Urothelium cell line (cell line): ENCODE data around the gene ACTC1.
A peak's percentile ranks its signal among the peaks of the same experiment; 100 is the strongest.
"Not testable (repeated sequence)": the region's sequence is repeated elsewhere in the genome, so short reads cannot be mapped to it uniquely, and the experiment has no call there.

Source experiments
- DNase-seq: peaks from one replicate; pipeline ENCODE4 v3.0.0; 2011; ENCODE audit warnings: low spot score, mixed read lengths
- FAIRE-seq: peaks from 2 replicates; lab custom pipeline; 2011; peaks lifted over from hg19 to GRCh38; lab: Jason Lieb, UNC

The ACTC1 gene

DNA sequence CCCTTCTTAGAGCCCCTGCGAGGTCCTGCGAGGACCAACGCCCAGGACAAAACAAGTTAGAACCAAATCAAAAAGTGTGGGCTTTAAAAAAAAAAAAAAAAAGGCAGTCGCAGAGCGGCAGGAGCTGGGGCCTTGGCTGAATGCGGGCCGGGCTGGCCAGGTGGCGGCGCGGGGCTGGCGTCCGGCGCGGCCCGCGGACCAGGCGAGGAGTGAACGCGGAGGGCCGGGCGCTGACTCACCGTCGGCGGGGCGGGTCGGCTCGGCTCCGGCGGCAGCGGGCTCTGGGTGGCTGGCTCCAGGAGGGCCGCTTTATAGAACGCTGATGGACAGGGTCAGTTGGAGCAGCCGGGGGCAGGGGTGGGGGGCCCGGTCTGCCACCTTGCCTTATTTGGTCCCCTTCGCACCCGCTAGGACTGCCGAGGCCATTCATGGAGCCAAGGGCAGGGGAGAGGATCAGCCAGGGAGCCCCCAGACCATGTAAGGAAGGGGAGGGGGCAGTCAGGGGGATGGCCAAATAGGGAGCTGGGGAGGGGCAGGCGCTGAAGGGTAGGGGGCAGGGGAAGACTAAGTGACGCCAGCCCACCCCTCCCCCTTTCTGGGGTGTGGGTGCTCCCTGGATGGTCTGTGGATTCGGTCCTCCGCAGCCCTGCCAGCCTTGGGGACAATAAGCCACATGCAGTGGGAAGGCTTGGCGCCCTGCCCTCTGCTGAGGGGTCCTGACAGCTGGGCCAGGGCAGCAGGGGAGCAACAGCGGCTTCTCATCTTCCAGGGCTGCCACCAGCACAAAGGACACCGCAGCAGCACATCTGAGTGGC, at the start of gene ACTC1:
Gene ACTC1, minus strand, starts transcription at position 283 of the 815 bp plus-strand sequence. CDS start 741 bp downstream, outside the sequence.
- no peak for FAIRE-seq
- peak; percentile 77 for DNase-seq

DNA sequence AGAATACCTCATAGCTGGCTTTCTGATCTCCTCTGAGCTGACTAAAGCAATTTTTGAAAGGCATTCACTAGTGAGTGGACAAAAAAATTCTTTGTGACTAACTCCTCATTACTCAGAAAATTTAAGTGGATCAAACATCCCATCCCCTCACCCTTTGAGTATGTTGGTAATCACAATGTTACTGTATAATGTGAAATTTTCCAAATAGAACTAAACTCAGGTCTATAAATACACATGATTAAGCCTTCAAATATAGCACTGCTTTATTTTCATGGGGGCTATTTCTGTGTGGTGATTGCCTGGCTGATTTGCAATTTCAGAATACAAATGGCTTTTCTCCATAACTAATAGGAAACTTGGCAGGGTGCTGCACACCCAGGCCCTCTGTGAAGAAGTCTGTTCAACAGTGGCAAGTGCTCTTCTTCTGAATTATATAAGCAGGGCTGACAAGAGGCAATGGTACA, 45.9 kb upstream of the ACTC1 start:
- FAIRE-seq (no peak), DNase-seq (no peak)

DNA sequence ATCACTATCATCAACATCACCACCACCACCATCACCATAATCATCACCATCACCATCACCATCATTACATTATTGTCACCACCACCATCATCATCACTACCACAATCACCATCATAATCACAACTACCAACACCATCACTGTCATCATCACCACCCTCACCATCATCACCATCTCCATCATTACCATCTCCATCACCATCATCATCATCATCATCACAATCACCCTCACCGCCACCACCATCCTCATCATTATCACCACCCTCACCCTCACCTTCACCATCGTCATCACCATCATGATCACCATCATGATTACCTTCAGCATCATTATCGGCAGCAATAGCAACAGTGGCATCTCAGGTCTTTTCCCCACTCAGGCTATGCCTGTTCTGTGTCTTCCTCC, 42.9 kb upstream of the ACTC1 start:
- DNase-seq, result no peak
- peak; percentile 69 for FAIRE-seq

DNA sequence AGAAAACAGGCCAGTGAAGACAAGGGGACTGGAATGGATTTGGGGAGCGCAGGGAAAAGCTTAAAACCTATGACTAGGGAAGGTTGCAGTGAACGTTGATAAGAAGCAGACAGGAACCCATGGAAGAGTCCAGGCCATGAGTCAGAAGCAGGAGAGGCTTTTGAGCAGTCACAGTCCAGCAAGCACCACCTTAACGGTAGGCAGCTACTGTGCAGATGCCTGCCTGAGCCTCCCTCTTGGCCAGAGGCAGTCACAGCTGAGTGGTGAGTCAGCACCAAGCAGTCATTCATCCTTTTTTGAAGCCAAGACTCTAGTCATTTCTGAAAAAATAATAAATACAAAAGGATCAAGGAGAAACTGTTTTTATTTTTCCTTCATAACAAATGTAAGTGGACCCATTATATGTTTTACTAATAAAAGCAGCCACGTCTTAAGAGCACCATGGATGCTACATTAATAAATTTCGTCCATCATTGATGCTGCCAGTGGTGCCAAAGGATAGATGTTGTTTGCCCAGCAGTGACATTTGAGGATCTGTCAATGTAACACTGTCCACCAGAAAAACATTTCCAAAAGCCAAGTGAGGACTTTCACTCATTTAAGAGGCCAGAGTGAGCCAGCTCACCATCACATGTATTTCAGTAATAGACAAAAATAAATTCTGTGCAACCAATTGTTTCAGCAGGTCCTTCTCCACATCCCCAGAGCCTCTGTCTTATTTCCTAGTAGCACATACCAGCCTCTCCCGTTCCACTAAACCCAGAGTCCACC, 42.1 kb upstream of the ACTC1 start:
- no peak for FAIRE-seq
- DNase-seq, result peak; percentile 46

DNA sequence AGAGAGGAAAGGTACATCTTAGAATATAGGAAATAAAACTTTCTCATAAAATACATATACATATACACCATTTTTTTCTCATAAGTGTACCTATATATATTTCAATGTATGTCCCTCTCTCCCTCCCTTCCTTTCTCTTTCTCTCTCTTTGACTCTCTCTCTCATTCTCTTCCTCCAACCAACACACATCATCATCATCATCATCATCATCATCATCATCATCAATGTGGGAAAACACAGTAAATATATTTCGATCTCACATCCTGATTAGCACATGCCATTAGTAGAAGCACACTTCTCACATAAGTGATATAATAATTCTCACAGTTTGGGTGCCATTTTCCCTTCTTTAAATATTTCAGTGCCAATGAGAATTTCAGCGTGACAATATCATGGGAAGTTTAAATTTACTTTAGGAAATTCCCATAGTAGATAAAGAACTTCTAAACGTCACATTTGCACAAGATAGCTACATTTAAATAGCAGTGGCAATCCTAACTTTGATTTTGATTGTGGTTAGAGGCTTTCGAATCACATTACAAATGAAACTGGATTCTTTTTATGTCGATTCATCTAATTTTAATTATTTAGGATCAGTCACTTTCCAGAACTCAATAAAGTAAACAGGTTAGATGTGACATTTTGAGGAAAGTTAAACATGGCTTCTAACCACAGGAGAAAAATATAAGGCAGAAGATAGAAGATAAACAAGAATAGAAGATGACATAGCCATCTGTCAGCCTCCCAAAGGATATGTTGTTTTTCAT, 33.0 kb upstream of the ACTC1 start:
- FAIRE-seq (no peak), DNase-seq (no peak)

DNA sequence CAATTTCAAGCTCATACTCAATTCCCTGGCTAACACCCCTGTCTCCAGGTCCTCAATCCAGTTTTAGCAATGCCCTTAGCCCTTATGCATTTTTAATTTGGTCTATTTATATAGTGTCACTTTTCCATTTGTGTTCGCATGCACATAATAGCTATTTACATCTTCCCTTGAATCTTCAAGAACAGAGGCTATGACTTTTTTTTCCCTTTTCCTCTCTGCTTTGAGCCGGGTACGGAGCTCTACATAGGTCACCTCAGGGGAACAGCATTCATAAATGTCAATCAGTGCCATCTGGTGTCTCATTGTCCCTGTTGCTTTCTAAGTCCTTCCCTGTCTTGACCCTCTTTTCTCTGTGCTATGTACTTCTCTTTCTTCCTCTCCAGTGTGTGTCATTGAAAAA, 26.5 kb upstream of the ACTC1 start:
- FAIRE-seq, result no peak
- no peak for DNase-seq

DNA sequence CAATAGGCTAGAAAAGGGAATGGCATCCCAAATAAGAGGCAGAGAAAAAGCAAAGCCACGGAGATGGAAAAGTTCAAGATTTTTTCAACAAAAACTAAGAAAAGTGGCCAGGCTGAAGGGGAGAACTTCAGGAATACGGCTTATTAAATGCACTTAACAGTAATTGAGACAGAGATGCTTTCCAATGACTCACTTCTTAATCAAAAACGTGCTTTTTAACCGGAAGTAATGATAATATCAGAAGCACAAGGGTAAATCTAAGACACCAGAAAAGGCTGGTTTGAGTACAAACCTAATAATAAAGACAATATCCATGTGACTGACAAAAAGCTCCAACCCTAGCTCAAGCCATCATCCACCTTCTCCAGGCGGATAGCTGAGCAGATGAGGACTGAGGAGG, 24.8 kb upstream of the ACTC1 start:
- FAIRE-seq (no peak), DNase-seq (no peak)

DNA sequence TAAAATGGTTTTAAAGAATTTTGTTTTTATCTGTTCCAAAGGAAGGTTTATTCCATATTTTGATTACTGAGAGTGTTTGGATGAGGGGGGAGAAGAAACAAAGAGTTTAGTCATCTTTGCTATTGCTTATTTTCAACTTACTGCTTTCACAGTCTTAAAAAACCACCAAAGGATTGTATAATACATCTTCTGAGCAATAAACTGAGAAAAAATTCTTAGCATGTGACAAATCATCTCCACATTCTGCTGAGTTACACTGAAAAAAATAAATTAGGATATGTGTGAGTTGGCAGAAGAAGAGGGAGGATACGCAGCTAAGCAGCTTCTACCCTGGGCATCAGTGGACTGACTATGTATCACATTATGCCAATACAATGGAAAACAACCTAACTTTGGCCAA, 23.2 kb upstream of the ACTC1 start:
- DNase-seq, result no peak
- FAIRE-seq, result no peak

DNA sequence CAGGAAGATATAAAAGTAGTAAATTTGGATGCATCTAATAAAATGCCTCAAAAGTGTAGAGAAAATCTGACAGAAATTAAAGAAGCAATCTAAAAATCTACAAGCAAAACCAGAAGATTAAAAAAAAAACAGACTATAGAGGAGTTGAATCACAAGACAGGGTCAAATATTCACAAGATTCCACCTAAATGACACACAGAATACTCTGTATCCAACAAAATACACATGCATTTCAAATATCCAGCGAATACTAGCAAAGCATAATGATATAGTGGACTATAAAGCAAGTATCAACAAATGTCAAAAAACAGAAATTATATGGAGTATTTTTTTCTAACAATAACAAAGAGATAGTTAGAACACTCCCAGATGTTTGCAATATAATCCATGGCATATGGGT, 20.5 kb upstream of the ACTC1 start:
- no peak for DNase-seq
- no peak for FAIRE-seq

DNA sequence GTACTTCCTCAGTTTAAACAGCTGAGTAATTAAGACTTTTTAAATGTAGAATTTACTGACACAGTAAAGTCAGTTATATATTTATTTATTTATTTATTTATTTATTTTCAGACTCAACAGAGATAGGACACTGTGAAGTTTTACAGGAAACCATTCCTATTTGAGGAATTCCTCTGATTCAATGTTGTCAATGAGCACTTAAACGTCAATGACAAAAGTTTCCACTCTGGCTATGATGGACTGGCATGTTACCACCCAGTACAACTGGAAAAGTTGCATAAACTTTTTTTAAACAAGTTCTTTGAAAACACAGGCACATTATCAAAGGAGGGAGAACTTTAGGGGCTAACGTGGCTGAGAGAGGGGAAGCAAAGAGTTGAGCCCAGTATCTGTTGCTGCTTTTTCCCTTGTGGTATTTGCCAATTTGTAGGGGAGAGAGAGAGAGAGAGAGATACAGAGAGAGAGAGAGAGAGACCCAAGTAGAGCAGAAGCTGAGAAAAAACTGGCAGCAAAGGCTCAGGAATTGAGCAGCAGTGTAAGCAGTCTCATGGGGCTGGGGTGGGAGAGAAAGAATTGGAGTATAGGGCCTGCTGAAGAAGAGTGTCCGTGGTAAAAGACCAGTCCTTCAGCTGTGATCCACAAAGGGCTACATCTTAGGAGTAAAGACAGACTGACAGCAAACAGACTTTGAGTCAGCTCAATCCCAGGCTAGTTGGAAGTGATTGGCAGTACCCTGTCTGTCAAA, 18.3 kb upstream of the ACTC1 start:
- FAIRE-seq, result no peak
- no peak for DNase-seq

DNA sequence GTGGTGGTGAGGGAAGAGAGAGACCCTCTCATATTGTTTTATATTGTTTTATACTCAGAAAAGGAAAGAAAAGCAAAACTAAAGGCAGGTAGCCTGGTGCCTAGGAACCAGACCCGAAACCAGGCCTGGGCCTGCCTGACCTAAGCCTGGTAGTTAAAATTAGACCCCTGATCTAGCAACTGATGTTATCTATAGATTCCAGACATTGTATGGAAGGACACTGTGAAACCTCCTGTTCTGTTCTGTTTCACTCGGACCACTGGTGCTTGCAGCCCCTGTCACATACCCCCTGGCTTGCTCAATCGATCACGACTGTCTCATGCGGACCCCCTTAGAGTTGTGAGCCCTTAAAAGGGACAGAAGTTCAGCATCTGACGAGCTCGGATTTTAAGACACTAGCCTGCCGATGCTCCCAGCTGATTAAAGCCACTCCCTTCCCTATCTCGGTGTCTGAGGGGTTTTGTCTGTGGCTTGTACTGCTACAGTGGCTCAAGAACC, 17.6 kb upstream of the ACTC1 start:
- FAIRE-seq, result not testable (repeated sequence)

DNA sequence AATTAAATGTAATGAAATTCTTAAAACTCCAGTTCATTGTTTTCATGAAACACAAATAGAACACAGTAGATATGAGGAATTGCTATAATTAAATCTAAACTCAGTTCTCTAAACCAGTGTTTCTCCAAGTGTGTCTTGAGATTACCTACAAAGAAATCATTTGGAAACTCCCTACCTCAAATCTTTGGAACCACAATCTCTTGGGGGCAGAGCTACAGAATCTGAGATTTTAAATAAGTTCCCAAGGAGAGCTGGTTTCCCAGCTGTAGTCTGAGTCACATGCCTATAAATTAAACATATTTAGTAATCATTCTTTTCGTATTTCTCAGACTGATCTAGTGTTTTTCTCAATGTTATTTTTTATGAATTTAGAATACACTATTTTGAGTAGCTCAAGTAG, 17.0 kb upstream of the ACTC1 start:
- DNase-seq, result no peak

More for the DNA sequence above, 17.6 kb upstream of the ACTC1 start:
- DNase-seq, result not testable (repeated sequence)

DNA sequence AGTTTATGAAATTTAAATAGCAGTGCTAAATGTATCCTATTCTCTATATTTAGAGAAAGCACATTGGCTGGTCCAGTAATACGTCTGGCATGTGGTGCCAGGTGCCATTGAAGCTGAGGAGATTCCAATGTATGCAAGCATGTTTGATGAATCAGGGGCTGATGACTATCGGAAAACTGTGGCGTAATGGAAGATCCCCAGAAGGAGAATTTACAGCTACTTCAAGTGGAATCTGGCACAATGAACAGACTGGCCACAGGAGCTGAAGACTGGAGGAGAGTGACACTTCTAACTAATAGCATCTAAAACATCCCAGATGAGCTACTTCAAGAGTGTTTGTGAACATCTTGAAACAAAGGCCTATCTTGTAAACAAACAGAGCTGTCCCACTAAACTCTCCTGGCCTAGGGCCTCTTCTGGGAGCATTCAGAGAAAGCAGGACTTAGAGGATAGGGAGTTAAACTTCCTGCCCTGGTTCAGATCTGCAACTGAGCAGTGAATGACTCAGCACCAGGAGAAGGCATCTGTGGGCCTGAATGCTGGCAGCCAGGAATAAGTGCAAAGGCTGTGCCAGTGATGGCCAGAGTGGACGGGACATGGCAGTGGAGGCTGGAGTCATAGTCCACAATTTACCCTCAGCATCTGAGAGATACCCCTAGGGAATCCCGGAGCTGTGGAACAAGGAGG, 15.2 kb upstream of the ACTC1 start:
- DNase-seq, result peak; percentile 67
- no peak for FAIRE-seq

More for the DNA sequence above, 17.0 kb upstream of the ACTC1 start:
- FAIRE-seq, result no peak

DNA sequence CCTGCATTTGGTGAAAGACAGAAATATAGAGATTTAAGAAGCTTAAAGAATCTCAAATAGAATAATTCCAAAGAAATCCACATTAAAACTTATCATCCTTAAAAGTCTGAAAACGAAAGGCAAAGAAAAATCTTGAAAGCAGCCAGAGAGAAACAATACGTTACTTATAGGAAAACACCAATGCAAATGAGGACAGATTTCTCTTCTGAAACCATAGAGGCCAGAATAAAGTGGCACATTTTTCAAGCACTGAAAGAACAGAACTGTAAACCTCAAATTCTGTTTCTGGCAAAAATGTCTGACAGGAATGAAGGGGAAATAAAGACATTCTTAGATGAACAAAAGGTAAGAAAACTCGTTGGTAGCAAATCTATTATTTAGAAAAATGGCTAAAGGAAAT, 13.8 kb upstream of the ACTC1 start:
- DNase-seq (no peak), FAIRE-seq (no peak)

DNA sequence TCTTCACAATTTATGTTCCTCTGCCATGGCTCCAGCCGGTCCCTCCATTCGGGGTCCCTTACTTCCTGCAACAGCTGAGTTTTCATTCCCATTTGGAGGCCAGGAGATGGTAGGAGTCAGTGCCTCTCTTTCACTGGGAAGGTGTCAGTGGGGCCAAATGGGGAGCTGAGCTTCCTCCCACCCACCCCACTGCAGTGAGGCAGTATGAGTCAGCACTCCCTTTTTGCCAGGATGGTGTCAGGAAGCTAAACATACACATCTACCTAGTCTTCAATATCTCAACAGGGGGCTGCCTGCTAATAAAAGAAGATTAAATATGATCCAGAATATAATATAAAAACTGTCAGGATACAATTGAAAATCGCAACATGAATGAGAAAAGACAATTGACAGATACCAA, 12.7 kb upstream of the ACTC1 start:
- no peak for FAIRE-seq
- no peak for DNase-seq

DNA sequence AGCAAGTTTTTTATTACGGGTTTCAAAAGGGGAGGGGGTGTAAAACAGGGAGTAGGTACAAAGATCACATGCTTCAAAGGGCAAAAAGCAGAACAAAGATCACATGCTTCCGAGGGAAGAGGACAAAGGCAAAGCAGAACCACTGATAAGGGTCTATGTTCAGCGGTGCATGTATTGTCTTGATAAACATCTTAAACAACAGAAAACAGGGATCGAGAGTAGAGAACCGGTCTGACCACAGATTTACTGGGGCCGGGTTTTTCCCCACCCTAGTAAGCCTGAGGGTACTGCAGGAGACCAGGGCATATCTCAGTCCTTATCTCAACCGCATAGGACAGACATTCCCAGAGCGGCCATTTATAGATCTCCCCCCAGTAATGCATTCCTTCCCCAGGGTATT, 11.9 kb upstream of the ACTC1 start:
- FAIRE-seq, DNase-seq: not testable (repeated sequence)

DNA sequence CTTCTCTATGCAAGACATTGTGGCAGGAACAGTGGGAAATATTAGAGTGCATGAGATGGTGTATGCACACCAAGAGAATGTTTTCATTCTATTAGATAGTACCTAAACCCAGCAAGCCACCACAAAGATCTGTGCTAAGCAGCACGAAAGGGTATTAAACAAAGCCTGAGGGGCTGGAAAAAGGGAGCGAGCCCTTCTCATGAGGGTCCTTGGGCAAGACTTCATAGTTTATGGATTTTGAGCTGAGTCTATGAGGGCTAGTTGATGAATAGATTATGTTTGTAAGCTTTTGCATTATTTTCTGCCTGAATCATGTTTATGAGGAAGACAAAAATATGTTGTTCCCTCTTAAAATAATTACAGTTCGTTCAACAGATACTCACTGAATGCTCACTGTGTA, 9.4 kb upstream of the ACTC1 start:
- FAIRE-seq (no peak), DNase-seq (no peak)

DNA sequence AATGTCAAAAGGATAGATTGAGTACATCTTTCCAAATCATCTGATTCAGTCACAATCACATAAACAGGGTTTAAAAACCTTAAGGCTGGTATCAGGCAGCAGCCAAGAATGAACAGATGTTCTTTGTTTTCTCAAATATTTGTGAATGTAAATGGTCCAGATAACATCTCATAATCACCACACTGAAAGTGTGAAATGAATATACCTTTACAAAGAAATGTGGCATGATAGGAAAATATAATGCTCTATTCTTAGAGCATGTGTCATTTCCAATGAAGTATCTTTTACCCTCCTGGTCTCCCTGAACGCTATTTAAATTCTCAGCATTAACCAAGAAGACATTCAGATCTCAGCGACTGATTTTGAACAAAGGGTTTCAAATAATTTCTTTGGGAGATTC, 8.8 kb upstream of the ACTC1 start:
- DNase-seq, result no peak
- FAIRE-seq, result no peak

DNA sequence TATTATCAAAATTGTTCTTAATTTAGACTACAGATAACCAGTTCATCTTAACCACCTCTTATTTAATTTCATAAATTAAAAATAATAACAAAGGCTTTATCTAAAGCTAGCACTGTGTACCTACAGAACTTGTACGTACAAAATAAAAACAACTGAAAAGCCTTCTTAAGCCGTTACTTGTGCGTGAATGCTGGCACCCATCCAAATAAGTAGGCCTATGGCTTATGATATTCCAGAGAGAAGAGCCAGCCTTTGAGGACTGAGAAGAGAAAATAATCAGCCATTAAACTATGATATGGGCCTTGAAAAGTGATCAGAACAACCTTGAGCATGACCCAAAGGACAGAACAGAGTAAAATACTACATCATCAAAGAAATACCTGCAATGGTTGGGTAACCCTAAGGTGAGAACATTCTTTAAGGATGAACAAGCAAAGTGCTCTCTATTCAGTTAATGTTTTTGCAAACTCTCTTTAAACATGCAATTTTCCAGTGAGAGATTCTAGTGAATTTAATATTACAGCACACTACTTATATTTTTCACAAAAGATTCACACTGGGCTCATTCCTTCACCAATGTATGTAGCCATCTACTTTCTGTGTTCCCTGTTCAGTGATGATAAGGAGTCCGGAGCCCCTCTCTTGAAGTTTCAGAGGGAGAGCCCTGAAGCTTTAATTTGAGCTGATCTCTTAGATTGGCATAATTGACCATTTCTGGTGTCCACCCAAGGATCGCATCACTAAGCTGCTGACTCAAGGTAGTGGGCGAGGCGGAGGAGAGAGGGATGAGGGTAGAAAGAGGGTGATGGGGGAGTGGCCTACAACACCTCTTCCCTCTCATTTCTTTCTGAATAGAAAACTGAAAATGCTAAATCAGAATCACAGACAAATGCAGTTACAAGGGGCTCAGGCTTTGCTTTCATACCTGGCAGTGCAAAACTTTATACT, 7.7 kb upstream of the ACTC1 start:
- FAIRE-seq (no peak), DNase-seq (no peak)
